T-helper 2 cell treated with Interferon-gamma antibody and Interleukin-4, amounts not matched to agents 100 ng/mL and 5 ng/mL, for 36 hours (primary cell): ENCODE data around the gene FGGY. TPM values are rescaled to one million over a fixed set of nuclear protein-coding genes. Genes with fewer than 3 reads are reported as not detected.
"Not testable (repeated sequence)": the region's sequence is repeated elsewhere in the genome, so short reads cannot be mapped to it uniquely, and the experiment has no call there.

Source experiments
- intact Hi-C: fragments of 100-400 bp; cut with micrococcal nuclease; formaldehyde crosslinking; loops from one replicate; pipeline ENCODE4 v1.15.1; 2023
- total RNA-seq: library from RNA; stranded (reverse); gene quantifications from 2 replicates; pipeline ENCODE4 v1.2.3, GENCODE V29; 2022

Gene FGGY, protein sequence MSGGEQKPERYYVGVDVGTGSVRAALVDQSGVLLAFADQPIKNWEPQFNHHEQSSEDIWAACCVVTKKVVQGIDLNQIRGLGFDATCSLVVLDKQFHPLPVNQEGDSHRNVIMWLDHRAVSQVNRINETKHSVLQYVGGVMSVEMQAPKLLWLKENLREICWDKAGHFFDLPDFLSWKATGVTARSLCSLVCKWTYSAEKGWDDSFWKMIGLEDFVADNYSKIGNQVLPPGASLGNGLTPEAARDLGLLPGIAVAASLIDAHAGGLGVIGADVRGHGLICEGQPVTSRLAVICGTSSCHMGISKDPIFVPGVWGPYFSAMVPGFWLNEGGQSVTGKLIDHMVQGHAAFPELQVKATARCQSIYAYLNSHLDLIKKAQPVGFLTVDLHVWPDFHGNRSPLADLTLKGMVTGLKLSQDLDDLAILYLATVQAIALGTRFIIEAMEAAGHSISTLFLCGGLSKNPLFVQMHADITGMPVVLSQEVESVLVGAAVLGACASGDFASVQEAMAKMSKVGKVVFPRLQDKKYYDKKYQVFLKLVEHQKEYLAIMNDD
- total RNA-seq: 9.6 and 10.7 TPM in 2 replicates

DNA sequence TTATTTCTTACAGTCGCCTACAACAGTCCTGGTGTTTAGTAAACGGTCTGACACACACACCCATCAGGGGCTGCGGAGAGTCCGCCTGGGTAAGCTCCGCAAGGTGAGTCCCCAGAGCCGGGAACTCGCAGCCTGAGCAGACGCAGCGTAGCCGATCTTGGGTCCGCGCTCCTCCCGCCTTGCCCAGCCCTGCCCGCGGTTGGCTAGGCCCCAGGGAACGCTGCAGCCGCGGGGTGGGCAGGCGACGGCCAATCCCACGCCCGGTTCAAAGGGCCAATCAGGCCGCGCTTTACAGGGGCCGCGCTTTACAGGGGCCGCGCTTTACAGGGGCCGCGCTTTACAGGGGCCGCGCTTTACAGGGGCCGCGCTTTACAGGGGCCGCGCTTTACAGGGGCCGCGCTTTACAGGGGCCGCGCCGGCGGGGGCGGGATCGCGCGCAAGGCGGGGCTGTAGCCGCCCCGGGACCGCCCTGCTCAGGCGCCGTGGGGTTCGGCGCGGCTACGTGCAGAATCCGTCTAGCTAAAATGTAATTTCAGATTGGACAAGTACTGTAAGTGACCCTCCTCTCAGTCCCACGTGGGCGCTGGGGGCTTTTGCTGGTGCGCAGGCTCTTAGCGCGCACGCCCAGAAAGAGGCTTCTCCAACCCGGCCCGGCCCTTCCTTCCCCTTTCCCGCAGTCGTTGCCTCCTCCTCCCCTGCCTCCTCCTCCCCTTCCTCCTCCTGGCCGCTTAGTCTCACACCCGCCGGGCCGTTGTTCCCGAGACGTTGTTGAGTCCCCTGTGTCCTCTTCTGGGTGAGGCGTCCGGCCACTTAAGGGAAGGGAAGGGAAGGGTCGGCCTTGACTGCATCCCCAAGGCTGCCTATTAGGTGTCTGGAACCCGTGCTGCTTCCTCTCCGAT is at the start of gene FGGY:
TSS of gene FGGY (plus strand) at position 737 of the 899 bp plus-strand sequence. CDS start 24,456 bp downstream, outside the sequence.
- intact Hi-C loops: loop anchor here (1.0 to 10.0 kb wide), 11 partner anchors 36 to 750 kb away; partner anchors contain the start of genes JUN, MYSM1 and OMA1

DNA sequence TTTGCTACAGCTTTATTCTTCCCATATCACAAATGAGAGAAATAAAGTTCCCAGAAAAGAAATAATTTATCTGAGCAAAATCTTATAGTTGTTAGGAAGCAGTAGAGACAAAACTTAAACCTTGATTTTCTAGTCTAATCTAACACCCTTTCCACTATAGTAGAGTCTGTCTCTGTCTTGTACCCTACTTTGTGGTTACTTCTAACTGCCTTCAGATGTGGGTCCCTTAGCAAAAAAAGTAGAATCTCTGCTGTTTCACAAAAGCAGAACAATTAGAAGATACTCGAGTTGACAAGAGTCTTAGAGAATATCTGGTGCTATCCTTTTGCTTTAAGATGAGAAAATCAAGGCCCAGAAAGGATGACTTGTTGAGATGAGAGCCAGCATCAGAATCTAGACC is 48.1 kb upstream of the FGGY start:
- intact Hi-C loops: no loop called here

DNA sequence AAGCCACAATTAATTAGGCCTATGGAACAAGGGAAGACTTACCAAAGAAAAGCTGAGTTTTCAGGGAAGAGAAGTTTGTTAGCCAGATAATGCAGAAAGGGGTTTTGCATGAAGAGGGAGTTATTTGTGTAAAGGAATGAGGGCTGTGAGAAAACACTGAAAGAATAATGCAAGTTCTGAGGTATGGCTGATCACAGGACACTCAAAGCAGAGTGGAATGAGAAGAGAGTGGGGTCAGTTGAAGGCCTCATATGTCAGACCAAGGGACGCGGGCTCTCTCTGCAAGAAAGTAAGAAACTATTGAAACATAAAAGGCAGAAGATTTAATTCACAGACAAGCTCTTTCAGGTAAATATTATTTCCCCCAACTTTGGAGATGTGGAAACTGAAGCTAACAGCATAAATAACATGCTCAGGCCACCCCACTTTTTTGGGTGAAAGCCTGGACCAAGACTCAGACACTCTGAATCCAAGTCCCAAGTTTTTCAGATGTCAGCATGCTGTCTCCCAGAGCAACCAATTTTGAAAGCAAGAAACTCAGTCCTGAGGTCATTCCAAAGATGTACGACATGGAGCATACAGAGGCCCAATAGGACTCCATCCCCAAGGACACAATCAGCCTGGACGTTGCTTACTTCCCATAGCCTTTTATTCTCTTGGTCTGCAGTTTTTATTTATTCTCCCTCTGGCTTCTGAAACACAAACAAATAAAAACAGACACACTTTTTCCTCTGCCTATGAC is 47.3 kb upstream of the FGGY start:
- intact Hi-C loops: no loop called here

DNA sequence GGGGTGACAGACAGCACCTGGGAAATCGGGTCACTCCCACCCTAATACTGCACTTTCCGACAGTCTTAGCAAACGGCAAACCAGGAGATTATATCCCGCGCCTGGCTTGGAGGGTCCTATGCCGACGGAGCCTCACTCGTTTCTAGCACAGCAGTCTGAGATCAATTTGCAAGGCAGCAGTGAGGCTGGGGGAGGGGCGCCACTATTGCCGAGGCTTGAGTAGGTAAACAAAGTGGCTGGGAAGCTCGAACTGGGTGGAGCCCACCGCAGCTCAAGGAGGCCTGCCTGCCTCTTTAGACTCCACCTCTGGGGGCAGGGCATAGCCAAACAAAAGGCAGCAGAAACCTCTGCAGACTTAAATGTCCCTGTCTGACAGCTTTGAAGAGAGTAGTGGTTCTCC is 45.8 kb upstream of the FGGY start:
- intact Hi-C loops: not testable (repeated sequence)

DNA sequence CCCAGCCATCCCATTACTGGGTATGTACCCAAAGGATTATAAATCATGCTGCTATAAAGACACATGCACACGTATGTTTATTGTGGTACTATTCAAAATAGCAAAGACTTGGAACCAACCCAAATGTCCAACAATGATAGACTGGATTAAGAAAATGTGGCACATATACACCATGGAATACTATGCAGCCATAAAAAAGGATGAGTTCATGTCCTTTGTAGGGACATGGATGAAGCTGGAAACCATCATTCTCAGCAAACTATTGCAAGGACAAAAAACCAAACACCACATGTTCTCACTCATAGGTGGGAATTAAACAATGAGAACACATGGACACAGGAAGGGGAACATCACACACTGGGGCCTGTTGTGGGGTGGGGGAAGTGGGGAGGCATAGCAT is 40.5 kb upstream of the FGGY start:
- intact Hi-C loops: not testable (repeated sequence)

DNA sequence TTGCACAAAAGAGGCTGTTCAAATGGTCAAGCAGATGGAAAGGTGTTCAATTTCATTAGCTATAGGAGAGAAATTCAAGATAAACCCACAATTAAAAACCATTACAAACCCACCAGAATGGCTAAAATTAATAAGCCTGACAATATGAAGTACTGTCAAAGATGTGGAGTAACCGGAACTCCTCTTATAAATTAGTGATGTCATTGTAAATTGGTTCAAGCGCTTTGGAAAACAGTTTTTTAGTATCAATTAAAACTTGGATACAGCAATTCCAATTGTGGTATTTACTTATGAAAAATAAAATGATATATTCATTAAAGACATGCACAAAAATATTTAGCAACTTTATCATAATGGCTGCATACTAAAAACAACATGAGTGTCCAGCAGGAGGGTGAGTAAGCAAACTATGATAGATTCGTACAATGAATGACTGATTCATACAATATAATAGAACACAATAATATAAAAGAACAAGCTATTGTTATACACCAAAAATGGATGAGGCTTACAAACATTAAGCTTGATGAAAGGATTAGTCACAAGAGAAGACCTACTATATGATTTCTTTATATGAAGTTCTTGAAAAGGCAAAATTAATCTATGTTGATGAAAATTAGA is 38.4 kb upstream of the FGGY start:
- intact Hi-C loops: no loop called here

DNA sequence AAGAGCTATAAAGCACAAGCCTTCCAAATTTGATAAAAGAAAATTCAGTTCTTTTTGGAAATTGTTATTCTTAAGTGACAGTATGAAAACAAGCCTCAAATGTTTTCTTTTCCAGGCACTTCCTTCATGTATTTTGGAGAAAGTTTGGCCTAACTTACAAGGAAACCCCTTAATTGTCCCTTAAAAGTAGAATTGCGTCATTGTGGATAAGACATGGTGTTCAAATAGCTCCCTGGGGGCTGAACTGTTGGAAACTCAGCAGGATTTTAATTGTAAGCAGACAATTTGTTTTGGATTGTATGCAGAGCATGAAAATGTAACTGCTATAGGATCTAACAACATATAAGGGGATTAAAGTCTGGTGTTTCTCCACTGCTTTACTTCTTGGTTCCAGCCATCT is 35.4 kb upstream of the FGGY start:
- intact Hi-C loops: no loop called here

DNA sequence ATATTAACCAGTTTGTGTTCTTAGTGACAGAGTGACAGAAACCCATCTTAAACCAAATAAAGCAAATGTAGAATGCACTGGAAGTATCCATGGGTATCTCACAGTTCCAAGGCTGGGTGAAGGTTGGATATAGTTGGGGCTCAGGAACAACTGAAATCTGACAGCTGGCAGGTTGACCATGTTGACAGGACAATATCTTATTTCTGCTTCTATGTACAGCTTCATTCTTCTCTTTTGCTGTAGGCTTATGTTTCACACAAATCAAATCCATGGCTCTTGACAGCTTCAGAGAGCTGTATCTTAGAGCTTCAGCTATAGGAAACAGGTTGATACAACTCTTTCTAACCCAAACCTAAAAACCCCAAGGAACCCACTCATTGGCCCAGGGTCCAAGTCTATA is 34.3 kb upstream of the FGGY start:
- intact Hi-C loops: no loop called here

DNA sequence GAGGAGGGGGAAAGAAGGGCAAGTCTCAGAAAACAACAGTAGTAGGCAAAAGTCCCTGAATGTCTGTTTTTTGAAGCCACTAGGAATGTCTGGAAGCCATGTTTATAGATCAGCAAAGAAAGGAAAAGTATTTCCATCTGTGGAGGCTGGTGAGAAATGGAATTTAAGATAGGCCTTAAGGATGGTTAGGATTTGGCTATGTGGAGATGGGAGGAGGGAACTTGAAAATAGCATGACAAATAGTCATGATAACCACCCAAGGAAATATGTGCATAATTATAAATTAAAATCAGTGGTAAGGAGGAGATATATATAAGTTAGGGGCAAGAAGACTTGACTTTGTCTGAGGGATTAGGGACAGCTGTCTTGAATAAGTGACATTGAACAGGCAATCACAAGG is 33.8 kb upstream of the FGGY start:
- intact Hi-C loops: no loop called here

DNA sequence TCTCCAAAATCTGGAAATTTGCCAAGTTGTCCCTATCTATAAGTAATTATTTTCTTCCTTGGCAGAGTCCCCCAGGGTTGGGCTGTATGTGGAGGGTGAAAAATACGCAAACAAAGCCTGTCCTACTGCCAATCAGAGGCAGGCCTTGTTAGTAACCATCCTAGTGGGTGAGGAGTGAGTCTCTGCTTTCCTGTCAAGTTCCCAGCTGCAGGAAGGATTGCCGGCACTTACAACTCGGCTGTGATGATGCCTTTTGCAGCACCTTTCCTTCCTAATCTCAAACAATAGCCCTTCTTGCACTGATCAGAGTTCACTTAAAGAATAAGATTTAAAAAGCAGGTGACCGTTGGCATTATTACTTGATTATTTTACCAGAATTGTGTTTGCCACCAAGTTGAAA is 31.3 kb upstream of the FGGY start:
- intact Hi-C loops: no loop called here

DNA sequence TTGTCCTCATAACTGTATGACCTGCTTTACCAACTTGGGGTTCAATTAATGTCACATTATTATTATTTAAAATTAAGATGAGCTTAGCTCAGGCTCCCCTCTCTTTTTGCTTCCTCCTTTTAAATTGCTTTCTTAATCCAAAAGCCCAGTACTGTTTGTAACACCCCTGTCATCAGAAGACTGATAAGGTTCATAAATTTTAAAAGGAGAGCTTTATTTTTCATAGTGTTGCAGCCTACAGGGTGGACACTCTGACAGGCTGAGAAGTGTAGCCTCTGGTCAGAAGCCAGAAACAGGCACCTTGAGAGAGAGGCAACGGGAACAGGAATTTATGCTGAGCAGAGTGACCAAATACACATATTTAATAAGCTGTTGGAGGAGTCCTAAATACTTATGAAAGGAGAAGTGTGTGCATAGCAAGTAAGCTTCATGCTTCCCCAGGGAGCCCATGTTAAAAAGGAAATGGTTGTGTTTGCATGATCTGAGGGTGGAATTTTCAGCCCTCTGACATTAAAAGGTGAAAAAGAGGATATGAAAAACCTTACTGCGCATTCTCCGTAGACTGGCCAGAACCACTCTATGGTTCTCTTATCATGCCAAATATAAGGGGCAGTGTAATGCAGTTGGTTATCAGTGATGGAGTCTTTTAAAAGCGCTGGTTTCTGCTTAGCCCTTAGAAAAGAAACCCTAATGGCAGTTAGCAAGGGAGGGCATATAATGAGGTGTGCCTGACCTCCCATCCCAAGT is 30.5 kb upstream of the FGGY start:
- intact Hi-C loops: no loop called here

DNA sequence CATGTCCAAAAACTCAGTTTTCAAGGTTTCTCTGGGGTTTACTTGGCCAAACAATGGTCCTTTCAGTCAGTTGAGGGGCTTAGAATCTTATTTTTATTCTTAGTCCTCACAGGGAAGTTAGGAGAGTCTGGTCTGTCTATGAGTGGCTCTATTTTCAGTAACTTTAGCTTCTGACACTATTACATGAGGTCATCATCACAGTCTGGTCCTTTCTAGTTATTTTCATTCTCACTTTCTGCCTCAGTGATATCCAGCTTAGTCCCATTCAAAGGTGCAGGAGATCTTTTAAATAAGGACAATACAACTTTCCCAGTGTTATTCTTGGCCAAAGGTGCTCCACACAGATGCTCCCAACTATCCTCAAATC is 30.0 kb upstream of the FGGY start:
- intact Hi-C loops: no loop called here

DNA sequence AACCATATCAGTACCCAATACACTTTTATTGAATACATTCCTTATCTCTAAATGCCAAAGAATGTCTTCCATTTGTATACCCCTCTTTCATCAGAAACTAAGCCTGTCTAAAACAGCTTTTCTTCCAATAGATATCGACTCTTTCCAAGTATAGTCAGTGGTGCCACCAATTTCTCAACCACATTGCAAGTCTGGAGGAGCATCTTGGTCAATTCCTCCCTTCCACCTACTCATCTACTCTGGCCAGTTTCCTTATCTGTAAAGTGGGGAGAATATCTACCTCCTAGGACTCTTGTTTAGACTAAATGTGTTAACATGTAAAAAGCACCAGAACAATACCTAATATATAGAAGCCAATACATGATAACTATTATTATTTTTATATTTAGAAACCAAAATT is 28.5 kb upstream of the FGGY start:
- intact Hi-C loops: no loop called here

DNA sequence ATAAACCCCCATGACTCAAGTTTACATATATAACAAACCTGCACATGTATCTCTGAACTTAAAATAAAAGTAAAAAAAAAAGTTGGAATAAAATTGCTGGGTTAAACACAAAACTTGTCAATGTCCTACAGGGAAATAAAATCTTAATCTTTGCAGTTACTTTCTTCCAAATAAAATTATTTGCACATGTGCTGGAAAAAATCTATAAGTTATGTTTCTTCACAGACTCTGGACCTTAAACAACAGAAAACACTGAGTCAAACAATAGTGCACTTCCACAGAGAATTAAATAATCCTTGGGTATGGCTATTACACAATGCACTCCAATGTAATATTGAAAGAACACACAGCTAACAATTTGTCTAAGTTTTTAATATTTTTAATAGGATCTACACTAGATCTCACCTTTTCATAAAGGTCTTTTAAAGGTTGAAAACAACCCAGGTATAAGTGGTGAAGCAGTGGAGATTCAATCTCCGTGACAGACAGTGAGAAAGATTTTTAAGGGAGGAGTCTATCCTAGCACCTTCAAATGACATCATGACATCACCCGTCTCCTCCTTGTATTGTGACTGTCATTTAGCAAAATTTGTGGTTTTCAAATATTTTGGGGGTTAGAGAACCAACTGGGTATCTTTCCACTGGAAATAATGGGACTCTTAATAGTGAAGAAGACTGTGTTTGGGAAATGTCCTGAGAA is 25.2 kb upstream of the FGGY start:
- intact Hi-C loops: no loop called here

DNA sequence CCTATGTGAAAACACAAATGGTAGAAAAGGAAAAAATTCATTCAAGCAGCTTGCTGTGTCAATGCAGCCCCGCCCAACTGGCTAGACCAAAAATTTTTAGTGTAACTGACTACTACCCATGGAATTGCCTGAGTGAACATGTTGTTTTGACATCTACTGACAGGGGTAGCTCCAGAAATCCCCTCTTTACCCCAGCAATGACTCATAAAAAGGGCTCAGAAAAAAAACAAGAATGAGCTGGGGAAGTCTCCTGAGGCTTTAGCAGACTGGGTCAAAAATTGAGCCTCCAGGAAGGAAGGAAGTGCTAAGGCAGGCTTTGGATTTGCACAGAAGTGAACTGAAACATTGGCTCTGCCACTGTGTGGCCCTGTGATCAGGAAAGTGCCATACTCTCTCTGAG is 24.4 kb upstream of the FGGY start:
- intact Hi-C loops: no loop called here

DNA sequence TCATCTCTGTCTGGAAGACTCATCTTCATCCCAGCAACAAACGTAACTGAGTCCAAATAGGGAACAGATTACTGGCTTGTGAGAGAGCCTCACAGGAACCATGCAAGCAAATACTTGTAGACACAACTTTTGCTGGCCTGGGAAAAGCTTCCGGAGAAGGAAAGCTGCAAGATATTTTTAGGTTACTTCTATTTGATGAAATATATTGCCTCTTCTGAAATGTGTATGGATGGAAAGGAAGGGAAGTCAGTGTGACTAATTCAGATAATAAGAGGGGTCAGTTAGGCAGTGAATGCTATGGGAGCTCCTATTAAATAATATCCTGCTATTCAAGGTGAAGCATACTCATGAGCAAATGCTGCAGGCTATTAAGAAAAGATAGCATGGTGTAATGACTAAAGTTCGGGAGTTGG is 20.4 kb upstream of the FGGY start:
- intact Hi-C loops: no loop called here

DNA sequence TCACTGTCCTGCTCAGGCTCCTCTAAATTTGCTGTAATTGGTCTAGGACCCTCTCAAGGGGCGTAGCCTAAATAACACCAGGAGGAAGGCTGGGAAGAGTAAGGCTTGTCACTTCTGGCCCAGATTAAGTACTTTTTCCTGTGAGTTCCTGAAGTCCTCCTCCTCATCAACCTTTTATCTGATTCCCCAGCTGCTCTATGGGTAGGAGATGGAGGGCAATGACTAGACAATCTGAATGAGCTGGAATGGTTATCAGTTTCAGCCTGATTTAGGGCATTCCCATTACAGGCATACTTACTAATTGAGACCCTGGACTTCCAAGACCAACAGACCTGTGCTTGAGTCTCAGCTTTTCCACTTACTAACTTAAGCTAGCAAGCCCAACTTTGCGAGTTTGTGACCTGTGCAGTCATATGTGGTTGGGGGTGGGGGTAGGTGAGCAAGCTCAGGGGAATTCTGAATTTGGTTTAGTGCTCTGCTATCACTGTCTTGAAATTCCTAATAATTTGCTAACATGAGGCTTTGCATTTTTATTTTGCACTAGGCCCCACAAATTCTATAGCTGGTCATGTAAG is 18.0 kb upstream of the FGGY start:
- intact Hi-C loops: no loop called here

DNA sequence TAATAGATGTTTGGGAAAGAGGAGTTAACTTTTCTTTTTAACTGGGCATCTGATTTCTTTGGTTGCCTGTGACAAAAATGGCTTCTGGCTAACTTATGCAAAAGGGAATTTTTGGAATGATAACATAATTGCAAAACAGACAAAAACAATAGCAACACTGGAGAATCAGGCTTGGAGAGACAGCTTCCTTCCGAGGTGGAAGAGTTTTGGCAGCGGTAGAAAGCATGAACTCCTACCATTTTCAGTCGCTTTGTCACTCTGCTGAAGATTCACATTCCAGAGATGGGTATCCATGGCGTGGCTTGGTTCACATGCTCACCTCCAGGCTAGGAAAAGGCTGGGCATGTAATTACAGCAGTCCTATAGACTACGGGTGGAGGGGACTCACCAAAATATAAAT is 17.2 kb upstream of the FGGY start:
- intact Hi-C loops: no loop called here

DNA sequence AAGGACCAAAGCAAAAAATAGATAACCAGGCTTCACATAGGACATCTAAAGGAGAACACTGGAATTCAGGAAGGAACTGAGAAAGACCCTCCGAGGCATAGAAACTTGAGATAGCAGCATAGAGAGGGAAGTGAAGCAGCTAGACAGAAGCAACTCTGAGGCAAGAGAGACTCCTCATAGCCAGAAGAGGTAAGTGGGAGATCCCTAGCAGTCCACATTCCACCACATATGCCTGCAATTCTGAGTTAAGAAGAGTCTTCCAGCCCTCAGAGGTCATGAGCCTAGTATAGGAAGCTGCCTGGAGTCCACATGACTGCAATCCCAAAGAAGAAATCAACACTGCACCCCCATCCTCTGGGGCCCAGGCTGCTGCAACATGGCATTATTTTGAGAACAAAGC is 13.9 kb upstream of the FGGY start:
- intact Hi-C loops: no loop called here
